Thymus (tissue), 11 donors: ENCODE data around the gene PLET1. TPM values are rescaled to one million over a fixed set of nuclear protein-coding genes. Genes with fewer than 3 reads are reported as not detected.

Experiments
- DNase-seq, 9 donors: peaks; one replicate each; pipeline ENCODE4 v3.0.0-alpha.2; 2013; ENCODE audit warnings: low spot score in 9 of 9, low read depth in 6 of 9, missing footprints in 1 of 9
- H3K27ac ChIP-seq, 2 donors: one replicate each; pipeline ENCODE4 v1.5.1; 2013; ENCODE audit warnings: control low read depth in 1 of 2, low read depth in 1 of 2, low read length in 1 of 2, mild to moderate bottlenecking in 1 of 2, moderate library complexity in 1 of 2
- H3K27me3 ChIP-seq, 2 donors: one replicate each; pipeline ENCODE4 v1.5.1; 2013; ENCODE audit warnings: low read length in 1 of 2; ENCODE audit not compliant: control insufficient read depth in 2 of 2, insufficient read depth in 1 of 2
- H3K36me3 ChIP-seq, 2 donors: one replicate each; pipeline ENCODE4 v1.5.1; 2013; ENCODE audit warnings: low read length in 1 of 2, mild to moderate bottlenecking in 1 of 2, moderate library complexity in 1 of 2; ENCODE audit not compliant: control insufficient read depth in 2 of 2, insufficient read depth in 2 of 2
- H3K4me1 ChIP-seq, 2 donors: one replicate each; pipeline ENCODE4 v1.5.1; 2013; ENCODE audit warnings: low read length in 2 of 2; ENCODE audit not compliant: control insufficient read depth in 2 of 2, insufficient read depth in 2 of 2
- H3K4me3 ChIP-seq, 2 donors: one replicate each; pipeline ENCODE4 v1.5.1; 2013; ENCODE audit warnings: low read length in 2 of 2, control low read depth in 1 of 2, mild to moderate bottlenecking in 1 of 2
- H3K9me3 ChIP-seq, 2 donors: one replicate each; pipeline ENCODE4 v1.5.1; 2013; ENCODE audit warnings: low read length in 1 of 2, mild to moderate bottlenecking in 1 of 2; ENCODE audit not compliant: control insufficient read depth in 2 of 2, insufficient read depth in 1 of 2
- WGBS: extraction: QIAGEN DNeasy Blood & Tissue Kit; methylation state at CpG from one replicate; pipeline ENCODE4 v1.1.7; 2013; 5-methylcytosine and 5-hydroxymethylcytosine counted together
- polyA plus RNA-seq: library from polyadenylated mRNA; stranded (reverse); fragments of 200-250 nt; gene quantifications from one replicate; pipeline ENCODE4 v1.2.3, GENCODE V29; 2013
- total RNA-seq: library from RNA; stranded (reverse); fragments of 120-200 nt; gene quantifications from one replicate; pipeline ENCODE4 v1.2.4, GENCODE V29; 2013
- donor health status: healthy.

The PLET1 gene
- total and polyA plus RNA-seq, 2 donors = 0.09 to 0.23 TPM

- DNase-seq = peak in 8 of 9 donors; percentile 34 to 81 (median 59)
- no peaks in the 10 kb centered on the region for H3K9me3 ChIP-seq
- 5% methylated on average over 60 of the region's 60 CpGs for WGBS
- peak overlapping the region; percentile 35 to 44 for H3K4me3 ChIP-seq
- no peak overlapping the region for H3K27ac ChIP-seq
- peaks cover 0 to 6% of the 10 kb centered on the region in 2 donors for H3K27me3 ChIP-seq
- H3K36me3 ChIP-seq = no peaks in the 10 kb centered on the region
- H3K4me1 ChIP-seq = peaks cover 2 to 5% of the 10 kb centered on the region in 2 donors
Measured at GRCh38 chr11:112289588-112290492, 29.2 kb upstream of the PLET1 start.

- no peak for DNase-seq
- WGBS = 97% methylated on average over 3 of the region's 3 CpGs
- no peak overlapping the region for H3K4me3 ChIP-seq
- H3K9me3 ChIP-seq = no peaks in the 10 kb centered on the region
- H3K4me1 ChIP-seq = peaks cover 2 to 5% of the 10 kb centered on the region in 2 donors
- peaks cover 0 to 6% of the 10 kb centered on the region in 2 donors for H3K27me3 ChIP-seq
- no peak overlapping the region for H3K27ac ChIP-seq
- no peaks in the 10 kb centered on the region for H3K36me3 ChIP-seq
Measured at GRCh38 chr11:112288021-112288420, 27.4 kb upstream of the PLET1 start.

GRCh38 chr11:112285841-112286311, 25.2 kb upstream of the PLET1 start:
- H3K4me1 ChIP-seq = peaks cover 2 to 5% of the 10 kb centered on the region in 2 donors
- no peaks in the 10 kb centered on the region for H3K9me3 ChIP-seq
- H3K4me3 ChIP-seq = no peak overlapping the region
- no peak for DNase-seq
- 97% methylated on average over 6 of the region's 6 CpGs for WGBS
- H3K27ac ChIP-seq = no peak overlapping the region
- peaks cover 0 to 6% of the 10 kb centered on the region in 2 donors for H3K27me3 ChIP-seq
- H3K36me3 ChIP-seq = no peaks in the 10 kb centered on the region

- Histone ChIP-seq H3K27ac (no peak overlapping the region), H3K27me3 (no peaks in the 10 kb centered on the region), H3K4me3 (no peak overlapping the region), H3K4me1 (peaks cover 0 to 10% of the 10 kb centered on the region in 2 donors), H3K9me3 (no peaks in the 10 kb centered on the region), H3K36me3 (no peaks in the 10 kb centered on the region)
- WGBS = 12% methylated on average over 4 of the region's 4 CpGs
- peak in 1 of 9 donors; percentile 25 for DNase-seq
Measured at GRCh38 chr11:112281726-112282125, 21.1 kb upstream of the PLET1 start.

- Histone ChIP-seq H3K36me3 (no peaks in the 10 kb centered on the region), H3K4me1 (peaks cover 0 to 10% of the 10 kb centered on the region in 2 donors), H3K27ac (peak overlapping the region in 1 of 2 donors; percentile 21), H3K4me3 (peak overlapping the region; percentile 45 to 55), H3K27me3 (no peaks in the 10 kb centered on the region), H3K9me3 (no peaks in the 10 kb centered on the region)
- WGBS = 1% methylated on average over 18 of the region's 18 CpGs
- DNase-seq = peak; percentile 49 to 91 (median 73)
Measured at GRCh38 chr11:112280268-112281126, 19.8 kb upstream of the PLET1 start.

- no peak overlapping the region for H3K27ac ChIP-seq
- under 1% methylated on average over 15 of the region's 15 CpGs for WGBS
- DNase-seq = peak in 8 of 9 donors; percentile 35 to 81 (median 62)
- no peaks in the 10 kb centered on the region for H3K36me3 ChIP-seq
- peaks cover 0 to 10% of the 10 kb centered on the region in 2 donors for H3K4me1 ChIP-seq
- H3K9me3 ChIP-seq = no peaks in the 10 kb centered on the region
- H3K27me3 ChIP-seq = no peaks in the 10 kb centered on the region
- peak overlapping the region; percentile 45 to 55 for H3K4me3 ChIP-seq
Measured at GRCh38 chr11:112279901-112280267, 19.2 kb upstream of the PLET1 start.

- H3K4me3 ChIP-seq = no peak overlapping the region
- no peaks in the 10 kb centered on the region for H3K27me3 ChIP-seq
- no peaks in the 10 kb centered on the region for H3K36me3 ChIP-seq
- no peak for DNase-seq
- no peaks in the 10 kb centered on the region for H3K9me3 ChIP-seq
- H3K27ac ChIP-seq = no peak overlapping the region
- 98% methylated on average over 3 of the region's 3 CpGs for WGBS
- peaks cover 0 to 10% of the 10 kb centered on the region in 2 donors for H3K4me1 ChIP-seq
Measured at GRCh38 chr11:112278803-112279202, 18.1 kb upstream of the PLET1 start.

GRCh38 chr11:112277941-112278340, 17.3 kb upstream of the PLET1 start:
- Histone ChIP-seq H3K9me3 (no peaks in the 10 kb centered on the region), H3K4me3 (no peak overlapping the region), H3K36me3 (no peaks in the 10 kb centered on the region), H3K27ac (no peak overlapping the region), H3K27me3 (no peaks in the 10 kb centered on the region), H3K4me1 (peaks cover 0 to 10% of the 10 kb centered on the region in 2 donors)
- no peak for DNase-seq

GRCh38 chr11:112277029-112277428, 16.4 kb upstream of the PLET1 start:
- 11% methylated on average over 1 of the region's 1 CpG for WGBS
- DNase-seq = no peak
- no peak overlapping the region for H3K27ac ChIP-seq
- peaks cover 0 to 10% of the 10 kb centered on the region in 2 donors for H3K4me1 ChIP-seq
- H3K4me3 ChIP-seq = no peak overlapping the region
- no peaks in the 10 kb centered on the region for H3K36me3 ChIP-seq
- no peaks in the 10 kb centered on the region for H3K9me3 ChIP-seq
- H3K27me3 ChIP-seq = no peaks in the 10 kb centered on the region
